IMR-90 (cell line): ENCODE results near the gene KLRF2. TPM values are rescaled to one million over a fixed set of nuclear protein-coding genes. Genes with fewer than 3 reads are reported as not detected.

Experiments
- ATAC-seq: fragments of 200-7000 bp; cut with Tn5 transposase; 2 replicates; pipeline ENCODE4 v1.9.1; 2020; ENCODE audit warnings: low read depth, mild to moderate bottlenecking, moderate library complexity
- BruUV-seq: library from RNA; stranded (reverse); fragments of 400-500 nt; replicated peaks from 2 replicates; lab custom pipeline; 2021; lab: Mats Ljungman, UMichigan
- CTCF ChIA-PET: fragments of 300-600 bp; formaldehyde crosslinking; extraction: SDS; loops from one replicate; lab custom pipeline; 2021; ENCODE audit warnings: antibody characterized with exemption; lab: Yijun Ruan, JAX
- POLR2A ChIA-PET: fragments of 300-600 bp; sonication (Branson Sonifier 250); formaldehyde crosslinking; loops from one replicate; lab custom pipeline; 2022; ENCODE audit warnings: antibody characterized with exemption; ENCODE audit not compliant: unreplicated experiment; lab: Charles Lee
- DNase-seq: peaks from one replicate; pipeline ENCODE4 v3.0.0; 2013
- H2AFZ ChIP-seq: replicated peaks from 2 replicates; pipeline ENCODE3; 2013; ENCODE audit warnings: low read length, mild to moderate bottlenecking; ENCODE audit not compliant: poor library complexity
- H2AK5ac ChIP-seq: 2 replicates; pipeline ENCODE4 v1.6.1; 2013; ENCODE audit warnings: low read depth, low read length, inconsistent platforms
- H2AK9ac ChIP-seq: replicated peaks from 2 replicates; pipeline ENCODE3; 2013; ENCODE audit warnings: mild to moderate bottlenecking, low read depth, low read length, moderate library complexity; ENCODE audit not compliant: poor library complexity
- H2BK120ac ChIP-seq: 2 replicates; pipeline ENCODE4 v1.6.1; 2013; ENCODE audit warnings: low read depth, low read length, inconsistent platforms
- H2BK15ac ChIP-seq: 3 replicates; pipeline ENCODE4 v1.6.1; 2013; ENCODE audit warnings: low read depth, low read length, inconsistent platforms
- H2BK20ac ChIP-seq: 2 replicates; pipeline ENCODE4 v1.6.1; 2013; ENCODE audit warnings: low read depth, mild to moderate bottlenecking, inconsistent platforms, low read length, moderate library complexity
- H2BK5ac ChIP-seq: 2 replicates; pipeline ENCODE4 v1.6.1; 2013; ENCODE audit warnings: mild to moderate bottlenecking, low read depth, low read length, inconsistent platforms; ENCODE audit not compliant: poor library complexity, severe bottlenecking
- H3K14ac ChIP-seq: replicated peaks from 2 replicates; pipeline ENCODE4 v1.6.1; 2013; ENCODE audit warnings: low read depth, low read length, inconsistent platforms
- H3K18ac ChIP-seq: 2 replicates; pipeline ENCODE4 v1.6.1; 2013; ENCODE audit warnings: low read depth, low read length, control low read depth
- H3K23ac ChIP-seq: 2 replicates; pipeline ENCODE4 v1.6.1; 2013; ENCODE audit warnings: low read depth, low read length, inconsistent platforms
- H3K27ac ChIP-seq: 2 replicates; pipeline ENCODE4 v1.5.1; 2013; ENCODE audit warnings: mild to moderate bottlenecking, control low read depth, low read length; ENCODE audit not compliant: insufficient read depth
- H3K27me3 ChIP-seq: 2 replicates; pipeline ENCODE4 v1.6.1; 2013; ENCODE audit warnings: low read length; ENCODE audit not compliant: control insufficient read depth, insufficient read depth
- H3K36me3 ChIP-seq: 2 replicates; pipeline ENCODE4 v1.6.1; 2013; ENCODE audit warnings: low read length, mixed read lengths; ENCODE audit not compliant: control insufficient read depth, insufficient read depth
- H3K4ac ChIP-seq: 2 replicates; pipeline ENCODE4 v1.6.1; 2013; ENCODE audit warnings: low read depth, low read length, inconsistent platforms
- H3K4me1 ChIP-seq: 2 replicates; pipeline ENCODE4 v1.6.1; 2013; ENCODE audit warnings: low read length, mixed read lengths; ENCODE audit not compliant: control insufficient read depth, insufficient read depth
- H3K4me2 ChIP-seq: 2 replicates; pipeline ENCODE4 v1.6.1; 2013; ENCODE audit warnings: low read depth, mild to moderate bottlenecking, control low read depth, low read length, moderate library complexity
- H3K4me3 ChIP-seq: 2 replicates; pipeline ENCODE4 v1.5.1; 2013; ENCODE audit warnings: low read depth, mild to moderate bottlenecking, control low read depth, low read length, moderate library complexity; ENCODE audit not compliant: insufficient read depth
- H3K56ac ChIP-seq: 2 replicates; pipeline ENCODE4 v1.6.1; 2013; ENCODE audit warnings: low read length, inconsistent platforms; ENCODE audit not compliant: insufficient read depth; ENCODE audit errors: extremely low read depth
- H3K79me1 ChIP-seq, 2 experiments: 2 replicates each; pipeline ENCODE4 v1.6.1; 2013; ENCODE audit warnings: low read length in 2 of 2, inconsistent platforms in 1 of 2, low read depth in 1 of 2
- H3K9ac ChIP-seq: 2 replicates; pipeline ENCODE4 v1.6.1; 2013; ENCODE audit warnings: low read depth, low read length, control low read depth
- H3K9me1 ChIP-seq: 2 replicates; pipeline ENCODE4 v1.6.1; 2013; ENCODE audit warnings: low read length, inconsistent platforms; ENCODE audit not compliant: insufficient read depth
- H3K9me3 ChIP-seq: 2 replicates; pipeline ENCODE4 v1.6.1; 2013; ENCODE audit warnings: low read length; ENCODE audit not compliant: control insufficient read depth, insufficient read depth
- H4K20me1 ChIP-seq: 2 replicates; pipeline ENCODE4 v1.6.1; 2013; ENCODE audit warnings: low read length, inconsistent platforms; ENCODE audit not compliant: insufficient read depth
- H4K5ac ChIP-seq: 2 replicates; pipeline ENCODE4 v1.6.1; 2013; ENCODE audit warnings: mild to moderate bottlenecking, low read depth, low read length, control low read depth
- H4K8ac ChIP-seq, 2 experiments: 2 replicates each; pipeline ENCODE4 v1.6.1; 2013; ENCODE audit warnings: low read depth in 2 of 2, low read length in 2 of 2, control low read depth in 1 of 2, inconsistent platforms in 1 of 2
- H4K91ac ChIP-seq: 2 replicates; pipeline ENCODE4 v1.6.1; 2013; ENCODE audit warnings: low read depth, low read length, inconsistent platforms; ENCODE audit not compliant: insufficient read depth
- BHLHE40 ChIP-seq: fragments of 150-350 bp; IDR thresholded peaks from 2 replicates; pipeline ENCODE4 v1.6.1; 2016; ENCODE audit warnings: mild to moderate bottlenecking, low read depth, low read length
- NFE2L2 ChIP-seq: fragments of 150-350 bp; IDR thresholded peaks from 2 replicates; pipeline ENCODE4 v1.6.1; 2016; ENCODE audit warnings: low read depth, mild to moderate bottlenecking, low read length
- WGBS, 2 experiments: methylation state at CpG; one replicate each; pipeline versions ENCODE4 v1.1.5 to v1.1.7; 2013; ENCODE audit warnings: missing lambda C conversion rate in 2 of 2; ENCODE audit not compliant: insufficient read length in 1 of 2; ENCODE audit errors: extremely low coverage in 2 of 2; 5-methylcytosine and 5-hydroxymethylcytosine counted together
- dilution Hi-C: fragments of 300-500 bp; cut with HindIII; formaldehyde crosslinking; loops from one replicate; pipeline ENCODE4 v1.14.3; 2018; ENCODE audit warnings: low sequenced_read_pairs; ENCODE audit not compliant: unreplicated experiment
- in situ Hi-C: fragments of 300-500 bp; cut with MboI; formaldehyde crosslinking; loops from 3 replicates; pipeline ENCODE4 v1.14.3; 2019; ENCODE audit warnings: low sequenced_read_pairs, inconsistent platforms, mixed read lengths
- intact Hi-C: fragments of 100-400 bp; cut with micrococcal nuclease; formaldehyde crosslinking; loops from 2 replicates; pipeline ENCODE4 v1.10.0; 2022
- polyA plus RNA-seq, 3 experiments: library from polyadenylated mRNA; depleted of rRNA; stranded (reverse); fragments of >200 nt; gene quantifications; 2 replicates each; pipeline ENCODE4 v1.2.3, GENCODE V29; 2012; ENCODE audit warnings: low replicate concordance in 1 of 3
- total RNA-seq: library from RNA; depleted of rRNA; stranded (reverse); fragments of >200 nt; gene quantifications from 2 replicates; pipeline ENCODE4 v1.2.3, GENCODE V29; 2012

KLRF2 gene
- total and polyA plus RNA-seq, 2 of the 4 experiments (the other 2 are of a cell fraction) = not detected

GRCh38 chr12:9881988-9882387 is 699 bp downstream of the KLRF2 start:
- H3K9me3 ChIP-seq = no peaks in the 10 kb centered on the region
- no peaks in the 10 kb centered on the region for H3K36me3 ChIP-seq
- WGBS, 2 experiments = no CpG with 5 or more reads among the region's 5 CpGs
- H3K4ac ChIP-seq = no peak overlapping the region
- no peak overlapping the region for H3K56ac ChIP-seq
- no peaks in the 10 kb centered on the region; the same call in 1 of the 2 replicates for H3K27me3 ChIP-seq
- no peak overlapping the region for H2AK5ac ChIP-seq
- no peak overlapping the region for H4K91ac ChIP-seq
- BruUV-seq = no TSS peak
- H3K9ac ChIP-seq = no peak overlapping the region
- TF ChIP-seq NFE2L2 (no peak), BHLHE40 (no peak)
- no peak overlapping the region for H3K27ac ChIP-seq
- in situ Hi-C loops = no loop called here
- H3K14ac ChIP-seq = no peak overlapping the region
- H2AFZ ChIP-seq = no peak overlapping the region
- H3K79me1 ChIP-seq = no peaks in the 10 kb centered on the region
- no peak overlapping the region for H2BK5ac ChIP-seq
- H2BK15ac ChIP-seq = no peak overlapping the region
- H4K5ac ChIP-seq = no peak overlapping the region
- H3K4me1 ChIP-seq = no peaks in the 10 kb centered on the region
- no peaks in the 10 kb centered on the region for H3K9me1 ChIP-seq
- ATAC-seq = no peak
- intact Hi-C loops = no loop called here
- dilution Hi-C loops = no loop called here
- ChIA-PET CTCF (no interaction called here), POLR2A (no interaction called here)
- H3K23ac ChIP-seq = no peak overlapping the region
- H3K4me2 ChIP-seq = no peak overlapping the region
- no peak overlapping the region for H3K4me3 ChIP-seq
- no peak overlapping the region for H2BK20ac ChIP-seq
- H3K18ac ChIP-seq = no peak overlapping the region
- no peak overlapping the region for H2BK120ac ChIP-seq
- no peak for DNase-seq
- H2AK9ac ChIP-seq = no peak overlapping the region
- H4K20me1 ChIP-seq = no peaks in the 10 kb centered on the region
- no peak overlapping the region for H4K8ac ChIP-seq
